Uterus (tissue), 2 donors: ENCODE results near the gene DNAJC28.

Source experiments
- CTCF ChIP-seq, 4 experiments: fragments of 200-600 bp in 2 of 4; fragments of 450-650 bp in 2 of 4; sonication (generic) in 2 of 4; IDR thresholded peaks; one replicate each; pipeline ENCODE4 v1.5.1; 2016 to 2019; ENCODE audit warnings: antibody characterized with exemption in 4 of 4, mild to moderate bottlenecking in 2 of 4, moderate library complexity in 1 of 4
- POLR2A ChIP-seq, 2 donors: fragments of 450-650 bp; IDR thresholded peaks; one replicate each; pipeline ENCODE4 v1.6.1; 2016; ENCODE audit warnings: antibody characterized with exemption in 2 of 2, mild to moderate bottlenecking in 1 of 2, moderate library complexity in 1 of 2

DNA sequence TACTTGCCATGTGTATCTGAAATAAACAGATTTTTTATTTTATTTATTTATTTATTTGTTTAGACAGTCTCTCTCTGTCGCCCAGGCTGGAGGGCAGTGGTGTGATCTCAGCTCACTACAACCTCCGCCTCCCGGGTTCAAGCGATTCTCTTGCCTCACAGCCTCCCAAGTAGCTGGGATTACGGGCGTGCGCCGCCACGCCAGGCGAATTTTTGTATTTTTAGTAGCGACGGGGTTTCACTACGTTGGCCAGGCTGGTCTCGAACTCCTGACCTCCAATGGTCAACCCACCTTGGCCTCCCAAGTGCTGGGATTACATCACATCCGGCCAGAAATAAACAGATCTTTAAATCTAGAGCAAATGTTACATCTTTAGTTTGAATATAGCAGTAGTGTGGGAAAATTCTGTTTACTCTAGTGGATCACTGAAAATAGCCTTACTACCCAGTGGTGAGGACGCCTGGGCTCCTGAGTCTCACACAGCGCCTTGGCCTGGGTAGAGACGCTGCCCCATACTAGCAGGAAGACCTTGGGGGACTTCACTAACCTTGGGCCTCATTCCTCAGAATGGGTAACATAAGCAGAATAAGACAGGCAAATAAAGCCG, 49.7 kb upstream of the DNAJC28 start:
- TF ChIP-seq POLR2A (IDR thresholded peaks at IDR 0.05) (no peak), CTCF (IDR thresholded peaks at IDR 0.05) (no peak)
